ENCODE measurements around the gene COMTD1.

GRCh38 chr10:75233444-75234016 lies 2.2 kb downstream of the COMTD1 start:
- no peak for TF ChIP-seq CTCF (IDR thresholded peaks at IDR 0.05)
- TF ChIP-seq EP300 (IDR thresholded peaks at IDR 0.05) = no peak
- no peak for TF ChIP-seq POLR2A (IDR thresholded peaks at IDR 0.05)
- no peak for TF ChIP-seq POLR2AphosphoS5 (IDR thresholded peaks at IDR 0.05)
